GM18505 (cell line): Measurements from ENCODE around the gene PXT1.
A peak's percentile ranks its signal among the peaks of the same experiment; 100 is the strongest.
"Not testable (repeated sequence)": the region's sequence is repeated elsewhere in the genome, so short reads cannot be mapped to it uniquely, and the experiment has no call there.

Source experiments
- ATAC-seq: cut with Tn5 transposase; IDR thresholded peaks from one replicate; pipeline ENCODE4 v1.9.1; 2021; ENCODE audit not compliant: unreplicated experiment
- POLR2A ChIP-seq: IDR thresholded peaks from 4 replicates; pipeline ENCODE4 v1.6.1; 2011; ENCODE audit warnings: borderline replicate concordance; ENCODE audit not compliant: insufficient read depth, insufficient read length; ENCODE audit errors: extremely low read depth

The PXT1 gene

DNA sequence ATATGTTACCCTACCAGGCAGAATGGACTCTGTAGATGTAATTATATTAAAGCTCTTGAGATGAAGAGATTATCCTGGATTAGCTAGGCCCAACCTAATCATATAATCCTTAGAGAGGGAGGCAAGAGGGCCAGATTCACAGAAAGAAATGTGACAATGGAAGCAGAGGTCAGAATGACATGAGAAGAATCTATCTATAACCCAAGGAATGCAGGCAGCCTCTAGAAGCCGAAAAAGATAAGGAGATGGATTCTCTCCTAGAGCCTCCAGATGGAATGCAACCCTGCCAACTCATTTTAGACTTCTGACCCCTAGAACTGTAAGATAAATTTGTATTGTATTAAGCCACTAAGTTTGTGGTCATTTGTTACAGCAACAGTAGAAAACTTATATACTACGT lies 12.3 kb downstream of the PXT1 start:
- no peak for TF ChIP-seq POLR2A
- no peak for ATAC-seq

DNA sequence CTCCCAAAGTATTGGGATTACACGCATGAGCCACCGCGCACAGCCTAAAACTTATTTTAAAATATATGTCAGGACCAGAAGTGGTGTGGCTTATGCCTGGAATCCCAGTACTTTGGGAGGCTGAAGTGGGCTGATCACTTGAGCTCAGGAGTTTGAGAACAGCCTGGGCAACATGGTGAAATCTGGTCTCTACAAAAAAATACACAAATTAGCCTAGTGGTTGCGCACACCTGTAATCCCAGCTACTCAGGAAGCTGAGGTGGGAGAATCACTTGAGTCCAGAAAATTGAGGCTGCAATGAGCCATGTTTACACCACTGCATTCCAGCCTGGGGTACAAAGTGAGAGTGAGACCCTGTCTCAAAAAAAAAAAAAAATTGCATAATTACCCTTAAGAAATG lies 13.7 kb downstream of the PXT1 start:
- ATAC-seq = no peak
- TF ChIP-seq POLR2A = no peak

DNA sequence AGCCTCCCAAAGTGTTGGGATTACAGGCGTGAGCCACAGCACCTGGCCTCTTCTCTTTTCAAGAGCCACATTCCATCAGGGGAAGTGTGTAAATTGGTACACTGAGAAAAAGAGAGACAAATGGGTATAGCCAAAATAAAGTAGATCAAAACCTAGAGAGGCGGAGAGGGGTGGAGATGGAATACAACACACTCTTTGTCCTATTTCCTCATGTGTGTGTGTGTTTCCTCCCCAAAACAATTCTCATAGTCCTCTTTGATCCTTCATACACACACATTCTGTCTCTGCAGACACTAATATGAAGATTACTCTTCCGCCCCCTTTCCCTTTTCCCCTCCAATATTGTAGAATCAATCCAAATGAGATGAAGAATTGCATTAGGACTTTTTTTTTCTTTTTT lies 16.0 kb downstream of the PXT1 start:
- ATAC-seq = no peak
- no peak for TF ChIP-seq POLR2A

DNA sequence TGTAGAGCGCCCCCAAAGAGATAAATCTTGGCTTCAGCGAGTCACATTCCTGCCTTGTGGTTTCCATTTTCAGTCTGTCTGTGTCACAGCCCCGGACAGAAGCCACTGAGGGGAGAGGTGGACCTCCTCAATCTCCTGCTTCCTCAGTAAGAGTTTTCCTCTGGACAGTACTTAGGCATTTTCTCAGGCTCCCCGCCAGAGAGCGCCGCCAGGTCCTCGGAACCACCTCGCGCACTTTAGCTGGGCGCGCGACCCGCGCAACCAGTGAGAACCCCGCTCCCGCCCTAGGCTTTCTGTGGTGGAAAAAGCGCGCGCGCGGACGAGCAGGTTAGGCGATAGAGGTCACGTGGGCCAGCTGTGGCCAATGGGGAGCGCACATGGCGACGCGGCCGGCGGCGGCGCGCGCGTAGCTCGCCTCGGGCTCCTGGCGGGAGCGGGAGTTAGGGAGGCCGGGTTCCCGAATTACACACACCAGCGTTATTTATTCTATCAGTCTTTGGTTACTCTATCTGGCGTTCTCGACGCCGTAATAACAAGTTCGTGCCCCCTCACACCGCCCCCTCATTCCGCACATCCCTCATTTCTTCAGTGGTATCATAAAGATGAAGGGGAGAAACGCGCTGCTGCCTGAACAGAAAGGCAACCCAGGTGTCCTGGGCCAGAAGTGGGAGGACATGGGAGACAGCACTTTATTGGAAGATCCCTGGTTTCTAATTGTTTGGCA lies 19.4 kb downstream of the PXT1 start:
- ATAC-seq = peak; percentile 96
- TF ChIP-seq POLR2A = peak; percentile 93

DNA sequence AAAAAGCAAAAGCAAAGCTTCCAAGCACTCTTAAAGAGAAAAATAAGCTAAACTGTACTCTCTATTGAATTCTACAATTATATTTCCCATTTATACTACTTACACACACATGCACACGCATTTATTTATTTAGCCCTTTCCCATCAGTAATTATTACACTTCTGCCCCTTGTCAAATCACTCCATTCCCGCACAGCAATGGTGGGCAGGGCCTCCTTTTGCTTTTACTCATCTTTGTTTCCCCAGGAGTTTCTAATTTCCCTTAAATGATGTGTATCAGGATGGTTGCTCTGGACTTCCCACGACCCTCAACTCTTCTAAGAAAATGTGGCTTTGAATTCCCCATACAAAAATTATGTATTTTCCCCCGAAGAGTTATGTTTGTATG lies 19.9 kb downstream of the PXT1 start:
- no peak for ATAC-seq
- TF ChIP-seq POLR2A = no peak

DNA sequence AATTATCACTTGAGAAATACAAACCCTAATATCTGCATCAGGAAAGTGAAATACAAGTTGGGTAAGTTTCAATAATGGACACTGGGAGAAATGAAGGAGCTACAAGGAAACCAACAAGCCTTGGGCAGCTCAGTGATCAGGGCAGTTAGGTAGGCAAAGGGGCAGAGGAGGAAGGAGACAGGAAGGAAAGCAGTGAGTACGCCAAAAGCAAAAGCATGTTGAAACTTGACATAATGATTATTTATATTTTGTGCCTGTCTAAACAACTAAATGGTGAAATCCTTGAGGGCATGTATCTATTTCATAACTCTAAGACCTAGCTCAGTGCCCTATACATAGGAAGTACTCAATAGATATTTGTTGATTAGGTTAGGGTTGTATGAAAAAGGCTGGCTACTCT lies 23.3 kb downstream of the PXT1 start:
- ATAC-seq = no peak

DNA sequence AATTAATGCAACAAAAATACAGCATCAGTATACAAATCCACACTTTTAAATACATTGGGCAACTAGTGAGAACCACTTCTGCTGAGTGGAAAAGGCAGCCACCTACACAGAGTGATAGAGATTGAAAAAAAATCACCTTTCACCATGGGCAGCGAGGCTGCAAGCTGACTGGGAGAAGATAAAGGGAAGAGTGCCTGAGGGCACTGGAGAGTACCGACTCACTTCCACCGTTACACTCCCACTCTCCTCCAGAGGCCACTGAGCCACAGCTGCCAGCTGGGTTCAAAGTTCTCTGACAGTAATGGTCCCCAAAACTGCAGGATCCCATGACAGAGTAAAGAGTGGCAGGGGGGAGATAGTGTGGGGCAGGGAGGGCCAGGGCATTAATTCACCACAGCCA lies 24.1 kb downstream of the PXT1 start:
- TF ChIP-seq POLR2A = no peak

More for the DNA sequence above, 23.3 kb downstream of the PXT1 start:
- TF ChIP-seq POLR2A = no peak

DNA sequence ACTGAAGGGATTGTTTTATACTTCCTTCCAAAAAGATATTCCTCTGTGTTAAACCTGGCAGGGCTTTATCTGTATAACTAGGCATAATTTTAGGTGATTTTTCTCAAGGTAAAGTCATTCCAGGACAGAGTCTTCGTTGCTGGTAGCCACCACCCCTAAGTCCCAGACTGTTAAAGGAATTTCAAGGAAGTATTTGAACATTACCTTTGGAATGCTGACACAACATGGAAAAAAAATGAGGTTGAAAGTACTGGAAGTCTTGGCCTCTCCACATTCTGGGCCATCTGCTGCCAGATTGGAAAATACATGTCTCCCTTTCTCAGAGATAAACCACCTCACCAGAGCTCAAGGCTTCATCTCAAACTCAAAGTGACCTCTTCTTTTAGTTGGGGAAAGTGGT lies 28.2 kb downstream of the PXT1 start:
- TF ChIP-seq POLR2A = no peak
- no peak for ATAC-seq

More for the DNA sequence above, 24.1 kb downstream of the PXT1 start:
- no peak for ATAC-seq

DNA sequence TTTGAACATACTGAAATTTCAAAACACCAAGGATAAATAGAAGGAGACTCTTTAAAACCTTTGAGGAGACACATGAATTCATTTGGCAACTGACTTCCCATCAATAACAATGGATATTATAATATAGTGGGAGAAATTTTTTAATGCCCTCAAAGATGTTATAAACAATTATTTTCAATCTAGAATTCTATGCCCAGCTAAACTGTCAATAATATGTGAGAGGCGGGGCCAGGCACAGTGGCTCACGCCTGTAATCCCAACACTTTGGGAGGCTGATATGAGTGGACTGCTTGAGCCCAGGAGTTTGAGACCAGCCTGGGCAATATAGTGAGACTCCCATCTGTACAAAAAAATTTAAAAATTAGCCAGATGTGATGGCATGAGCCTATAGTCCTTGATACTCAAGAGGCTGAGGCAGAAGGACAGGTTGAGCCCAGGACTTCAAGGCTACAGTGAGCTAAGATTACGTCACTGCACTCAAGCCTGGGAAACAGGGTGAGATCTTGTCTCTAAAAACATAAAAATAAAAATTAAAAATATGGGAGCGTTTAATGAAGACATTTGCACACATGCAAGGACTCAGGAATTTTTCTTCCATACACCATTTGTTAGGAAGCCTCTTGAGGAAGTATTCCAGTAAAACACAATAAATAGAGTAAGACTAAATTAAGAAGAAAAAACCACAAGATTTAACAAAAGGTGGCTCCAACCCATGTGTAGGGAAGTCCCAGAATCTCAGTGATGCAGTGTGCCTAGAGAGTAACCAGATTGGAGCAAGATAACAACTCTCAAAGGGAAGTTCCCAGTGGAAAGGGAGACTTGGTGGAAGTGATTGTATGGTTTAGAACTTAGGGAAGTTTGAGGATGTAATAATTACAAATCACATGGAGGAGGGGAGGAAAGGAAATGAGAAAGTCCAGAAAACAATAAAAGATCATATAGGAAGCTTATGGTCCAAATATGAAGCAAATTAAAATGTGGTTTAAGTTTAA lies 28.9 kb downstream of the PXT1 start:
- no peak for ATAC-seq
- no peak for TF ChIP-seq POLR2A

DNA sequence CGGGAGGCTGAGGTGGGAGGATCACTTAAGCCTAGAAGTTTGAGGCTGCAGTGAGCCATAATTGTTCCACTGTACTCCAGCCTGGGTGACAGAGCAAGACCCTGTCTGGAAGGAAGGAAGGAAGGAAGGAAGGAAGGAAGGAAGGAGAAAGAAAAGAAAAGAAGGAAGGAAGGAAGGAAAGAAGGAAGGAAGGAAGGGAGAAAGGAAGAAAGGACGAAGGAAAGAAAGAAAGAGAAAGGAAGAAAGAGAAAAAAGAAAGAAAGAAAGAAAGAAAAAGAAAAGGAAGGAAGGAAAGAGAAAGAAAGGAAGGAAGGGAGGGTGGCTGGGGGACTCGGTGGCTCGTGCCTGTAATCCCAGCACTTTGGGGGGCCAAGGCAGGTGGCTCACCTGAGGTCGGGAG lies 32.9 kb downstream of the PXT1 start:
- not testable (repeated sequence) for ATAC-seq

DNA sequence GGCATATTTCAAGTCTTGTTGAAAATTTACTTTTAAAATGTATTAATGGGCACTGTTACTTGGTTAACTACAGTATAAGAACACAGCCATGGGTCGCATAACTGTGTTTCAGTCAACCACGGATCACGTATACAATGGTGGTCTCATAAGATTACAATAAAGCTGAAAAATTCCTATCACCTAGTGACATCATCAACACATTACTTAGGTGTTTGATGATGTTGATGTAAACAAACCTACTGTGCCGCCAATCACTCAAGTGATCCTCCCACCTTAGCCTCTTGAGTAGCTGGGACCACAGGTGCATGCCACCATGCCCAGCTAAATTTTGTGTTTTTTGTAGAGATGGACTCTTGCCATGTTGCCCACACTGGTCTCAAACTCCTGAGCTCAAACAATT lies 38.5 kb downstream of the PXT1 start:
- TF ChIP-seq POLR2A = no peak
- no peak for ATAC-seq

DNA sequence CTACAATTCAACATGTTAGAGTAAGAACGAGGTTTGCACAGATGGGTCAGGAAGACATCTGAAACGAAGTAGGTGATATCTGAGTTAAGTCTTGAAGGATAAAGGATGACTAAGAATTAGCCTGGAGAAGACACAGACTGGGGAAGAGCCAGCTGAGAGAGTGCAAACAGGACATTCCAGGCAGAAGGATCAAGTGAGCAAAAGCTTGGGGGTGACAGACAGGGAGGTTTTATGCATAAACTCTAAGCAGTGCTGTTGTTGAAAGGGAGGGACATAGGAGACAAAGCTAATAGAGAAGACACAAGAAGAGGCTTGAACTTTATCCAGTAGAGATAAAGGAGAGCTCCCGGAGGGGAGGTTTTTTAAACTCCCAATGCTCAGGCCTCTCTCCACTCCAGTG lies 40.2 kb downstream of the PXT1 start:
- no peak for TF ChIP-seq POLR2A
- ATAC-seq = no peak

DNA sequence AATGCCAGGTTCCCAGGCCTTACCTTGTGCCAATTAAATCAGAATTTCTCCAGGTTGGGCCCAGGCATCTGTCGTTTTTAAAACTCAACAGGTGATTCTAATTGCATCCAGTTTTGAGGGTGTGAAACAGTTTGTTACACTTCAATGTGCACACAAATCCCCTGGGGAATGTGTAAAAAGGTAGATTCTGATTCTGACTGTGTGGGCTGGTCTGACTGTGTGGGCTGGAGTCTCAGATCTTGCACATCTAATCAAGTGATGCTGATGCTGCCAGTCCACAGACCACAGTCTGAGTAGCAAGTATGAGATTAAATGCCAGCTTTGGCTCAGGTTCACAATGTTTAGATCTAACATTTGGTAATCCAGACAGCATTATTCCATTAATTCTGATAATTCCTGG lies 42.7 kb downstream of the PXT1 start:
- TF ChIP-seq POLR2A = no peak
- no peak for ATAC-seq

DNA sequence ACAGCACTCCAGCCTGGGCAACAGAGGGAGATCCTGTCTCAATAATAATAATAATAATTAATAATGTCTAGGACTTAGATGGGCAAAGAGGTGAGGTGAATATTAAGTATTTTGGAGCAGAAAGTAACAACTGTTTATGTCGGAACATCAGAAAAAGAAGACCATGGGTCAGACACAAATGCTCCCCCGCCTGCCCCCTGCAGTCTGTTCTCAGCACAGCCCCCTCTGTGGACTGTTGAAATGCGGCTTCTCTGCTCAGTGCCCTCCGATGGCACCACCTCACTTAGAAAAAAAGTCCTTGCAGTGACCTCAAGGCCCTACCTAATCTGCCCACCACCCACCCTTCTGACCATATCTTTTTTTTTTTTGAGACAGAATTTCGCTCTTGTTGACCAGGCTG lies 50.0 kb downstream of the PXT1 start:
- ATAC-seq = no peak
- no peak for TF ChIP-seq POLR2A
